ENCODE data around the gene GLYR1.

GRCh38 chr16:4780235-4780634 is 66.9 kb downstream of the GLYR1 start:
- TF ChIP-seq CTCF (conservative IDR thresholded peaks at IDR 0.05; ENCODE audit: low read depth, low read length) (no peak), EZH2 (IDR thresholded peaks at IDR 0.05; ENCODE audit: low read length, unreplicated experiment) (no peak)

Measured in PC-3 (cell line).